Stimulated activated naive CD4-positive, alpha-beta T cell treated with Interleukin-2 at 50 U/mL for 16 hours (primary cell): ENCODE data around the gene HOXA2.

Source experiments
- DNase-seq: peaks from one replicate; lab custom pipeline; 2025; lab: John Stamatoyannopoulos, UW

HOXA2 gene

GRCh38 chr7:27111751-27112277 is 9.3 kb upstream of the HOXA2 start:
- no peak for DNase-seq

GRCh38 chr7:27111042-27111750 is 8.7 kb upstream of the HOXA2 start:
- no peak for DNase-seq

DNA sequence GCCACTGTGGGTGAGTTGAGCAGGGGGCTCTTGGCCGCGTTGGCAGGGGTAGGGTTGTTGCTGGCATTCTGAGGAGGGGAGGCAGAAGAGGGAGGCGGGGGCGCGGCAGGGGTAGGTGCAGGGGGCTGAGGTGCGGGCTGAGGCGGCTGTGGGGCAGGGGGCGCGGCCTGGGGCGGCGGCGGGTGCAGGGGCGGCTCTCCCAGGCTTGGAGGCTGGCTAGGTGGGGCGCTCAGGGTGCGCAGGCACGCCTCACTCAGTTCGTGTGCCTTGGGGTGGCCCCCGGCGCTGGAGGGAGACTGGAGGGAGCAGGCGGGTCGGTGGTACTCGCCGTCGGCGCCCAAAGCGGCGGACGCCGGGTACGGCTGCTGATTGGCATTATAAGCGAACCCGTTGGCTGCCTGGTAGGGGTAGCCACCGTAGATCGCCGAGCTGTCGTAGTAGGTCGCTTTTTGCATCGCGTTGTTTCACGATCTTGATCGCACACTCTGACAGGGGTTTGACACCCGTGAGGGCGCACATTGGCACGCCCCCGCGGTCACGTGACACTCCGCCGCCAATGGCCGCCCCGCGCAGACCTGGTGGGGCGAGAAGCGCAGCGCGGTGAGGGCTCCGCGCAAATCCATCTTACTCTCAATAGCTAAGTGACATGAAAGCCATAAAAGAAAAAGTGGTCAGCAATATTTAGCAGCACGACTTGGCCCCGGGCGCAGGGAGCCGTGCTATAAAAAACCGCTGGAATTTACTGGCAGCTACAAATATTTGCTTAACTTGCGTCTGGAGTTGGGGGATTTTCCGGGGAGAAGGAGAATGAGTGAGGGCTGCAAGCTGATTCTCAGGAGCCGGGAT is 7.9 kb upstream of the HOXA2 start:
- no peak for DNase-seq

- DNase-seq: no peak
Observed at GRCh38 chr7:27109466-27110185, 7.1 kb upstream of the HOXA2 start.

GRCh38 chr7:27108390-27109127 is 6.1 kb upstream of the HOXA2 start:
- no peak for DNase-seq

- DNase-seq: no peak
Observed at GRCh38 chr7:27107391-27108381, 5.2 kb upstream of the HOXA2 start.

DNA sequence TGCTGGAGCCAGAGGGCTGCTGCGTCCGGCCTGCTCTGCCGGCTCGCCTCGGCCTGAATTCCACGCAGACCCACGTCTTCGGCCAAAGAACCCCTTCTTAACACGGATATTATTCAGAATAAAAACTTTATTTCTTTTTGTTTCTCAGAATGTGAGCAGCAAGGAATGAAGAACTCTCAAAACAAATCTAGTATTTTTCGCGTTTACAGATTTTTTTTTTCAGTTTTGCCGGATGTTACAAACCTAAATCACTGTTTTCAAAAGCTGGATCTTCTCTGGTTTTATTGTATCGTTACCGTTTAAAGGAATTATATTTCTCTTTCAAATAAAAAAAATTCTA is 4.4 kb upstream of the HOXA2 start:
- DNase-seq: no peak

GRCh38 chr7:27106181-27106900 is 3.9 kb upstream of the HOXA2 start:
- no peak for DNase-seq

GRCh38 chr7:27105301-27106031 is 3.0 kb upstream of the HOXA2 start:
- no peak for DNase-seq

- DNase-seq: no peak
Observed at GRCh38 chr7:27104341-27105058, 2.0 kb upstream of the HOXA2 start.

DNA sequence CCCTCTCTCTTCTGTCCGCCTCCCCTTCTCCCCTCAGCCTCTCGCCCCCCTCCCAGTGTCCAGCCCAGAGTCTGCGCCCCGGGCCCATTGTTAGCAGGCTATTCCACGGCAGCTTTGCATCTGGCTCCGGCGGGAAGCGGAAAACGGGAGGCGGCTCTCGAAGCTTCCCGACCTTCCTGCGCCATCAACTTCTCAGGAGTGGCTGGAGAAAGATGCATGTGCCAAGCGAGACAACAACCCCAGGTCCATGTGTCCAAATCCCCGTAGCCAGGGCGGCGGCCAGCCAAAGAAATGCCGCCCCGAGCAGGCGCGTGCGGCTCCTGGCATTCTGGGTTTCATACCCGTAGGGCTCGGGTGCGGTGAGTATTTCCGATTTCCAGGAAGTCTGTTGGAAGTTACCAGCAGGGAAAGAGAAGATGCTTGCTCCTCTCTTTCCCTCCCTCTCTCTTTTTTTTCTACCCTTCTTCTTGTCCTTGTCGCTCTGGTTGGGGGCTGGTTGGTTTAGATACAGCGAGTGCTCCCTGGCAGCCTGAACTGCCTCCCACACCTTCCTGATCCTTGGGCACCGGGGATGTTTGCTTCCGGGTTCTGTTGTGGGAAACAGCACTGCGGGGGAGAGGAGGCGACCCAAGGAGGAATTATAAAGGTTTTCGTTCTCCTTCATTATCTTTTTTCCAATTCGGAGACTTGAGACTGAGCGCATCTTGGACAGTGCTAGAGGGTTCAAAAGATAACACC is 1.2 kb upstream of the HOXA2 start:
- DNase-seq: no peak

- no peak for DNase-seq
Observed at GRCh38 chr7:27101957-27102580, 414 bp downstream of the HOXA2 start.

GRCh38 chr7:27101171-27101956 is 1.1 kb downstream of the HOXA2 start:
- DNase-seq: no peak

DNA sequence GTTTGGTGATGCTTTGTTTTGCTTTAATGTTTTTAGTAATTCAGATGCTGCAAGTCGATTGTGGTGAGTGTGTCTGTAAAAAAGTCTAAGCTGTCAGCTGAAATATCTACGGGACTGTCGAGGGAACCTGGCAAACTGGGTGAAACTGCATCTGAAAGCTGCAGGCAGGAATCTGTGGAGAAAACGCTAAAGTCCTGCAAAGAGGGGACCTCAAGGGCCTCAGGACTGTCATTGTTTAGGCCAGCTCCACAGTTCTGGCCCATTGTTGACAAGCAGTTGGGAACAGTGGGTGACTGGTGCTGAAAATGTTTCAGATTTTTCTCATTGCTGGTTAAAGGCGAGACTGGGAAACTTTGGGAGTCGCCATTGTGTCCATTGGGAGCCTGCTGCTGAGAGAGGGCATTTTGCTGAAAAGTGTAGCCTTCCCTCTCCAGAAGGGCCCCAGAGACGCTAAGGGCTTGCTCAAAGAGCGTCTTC is 1.8 kb downstream of the HOXA2 start:
- DNase-seq: no peak

- no peak for DNase-seq
Observed at GRCh38 chr7:27099453-27100370, 2.8 kb downstream of the HOXA2 start.
